ENCODE measurements around the gene FAM120B. TPM values are rescaled to one million over a fixed set of nuclear protein-coding genes. Genes with fewer than 3 reads are reported as not detected.
"Not testable (repeated sequence)": the region's sequence is repeated elsewhere in the genome, so short reads cannot be mapped to it uniquely, and the experiment has no call there.

Gene FAM120B
- total RNA-seq, 2 experiments from 2014 or later, result 20.4 to 26.0 TPM

GRCh38 chr6:170347091-170347490, 40.5 kb downstream of the FAM120B start:
- H3K27ac Mint-ChIP-seq, result peak overlapping the region; percentile 78
- DNase-seq (no peak), ATAC-seq (peak; percentile 35)
- peaks cover 53% of the 10 kb centered on the region for H3K36me3 Mint-ChIP-seq
- CTCF ChIA-PET, result no interaction called here
- peak overlapping the region; percentile 42 for H3K4me3 Mint-ChIP-seq
- H3K4me1 Mint-ChIP-seq, result peaks cover 42% of the 10 kb centered on the region
- no peaks in the 10 kb centered on the region for H3K27me3 Mint-ChIP-seq
- H3K9me3 Mint-ChIP-seq (ENCODE audit: low read depth), result peaks cover 15% of the 10 kb centered on the region

GRCh38 chr6:170347975-170348374, 41.4 kb downstream of the FAM120B start:
- DNase-seq (no peak), ATAC-seq (no peak)
- no peak overlapping the region for H3K27ac Mint-ChIP-seq
- H3K9me3 Mint-ChIP-seq (ENCODE audit: low read depth), result peaks cover 22% of the 10 kb centered on the region
- H3K4me3 Mint-ChIP-seq, result no peak overlapping the region
- H3K27me3 Mint-ChIP-seq, result no peaks in the 10 kb centered on the region
- CTCF ChIA-PET, result no interaction called here
- peaks cover 42% of the 10 kb centered on the region for H3K4me1 Mint-ChIP-seq
- peaks cover 61% of the 10 kb centered on the region for H3K36me3 Mint-ChIP-seq

- ATAC-seq, CTCF ChIA-PET, H3K27ac Mint-ChIP-seq: not testable (repeated sequence)
Observed at GRCh38 chr6:170351456-170351855, 44.9 kb downstream of the FAM120B start.

GRCh38 chr6:170355190-170355589, 48.6 kb downstream of the FAM120B start:
- CTCF ChIA-PET, ATAC-seq, H3K4me3 Mint-ChIP-seq, DNase-seq, H3K4me1 Mint-ChIP-seq, H3K27me3 Mint-ChIP-seq, H3K27ac Mint-ChIP-seq: not testable (repeated sequence)
- H3K36me3 Mint-ChIP-seq, result peaks cover 53% of the 10 kb centered on the region
- H3K9me3 Mint-ChIP-seq (ENCODE audit: low read depth), result peaks cover 20% of the 10 kb centered on the region

More at GRCh38 chr6:170351456-170351855, 44.9 kb downstream of the FAM120B start:
- not testable (repeated sequence) for DNase-seq, H3K4me3 Mint-ChIP-seq, H3K27me3 Mint-ChIP-seq
- Mint-ChIP-seq H3K4me1 (peaks cover 22% of the 10 kb centered on the region), H3K36me3 (peaks cover 62% of the 10 kb centered on the region), H3K9me3 (ENCODE audit: low read depth) (peaks cover 23% of the 10 kb centered on the region)

GRCh38 chr6:170355661-170356060, 49.1 kb downstream of the FAM120B start:
- Mint-ChIP-seq H3K9me3 (ENCODE audit: low read depth) (peaks cover 19% of the 10 kb centered on the region), H3K27me3 (no peaks in the 10 kb centered on the region), H3K4me1 (peaks cover 3% of the 10 kb centered on the region), H3K4me3 (no peak overlapping the region), H3K27ac (no peak overlapping the region), H3K36me3 (peaks cover 51% of the 10 kb centered on the region)
- CTCF ChIA-PET, result no interaction called here
- no peak for DNase-seq
- ATAC-seq, result no peak

- no peak for ATAC-seq
- H3K4me1 Mint-ChIP-seq, result no peaks in the 10 kb centered on the region
- CTCF ChIA-PET, result no interaction called here
- peaks cover 30% of the 10 kb centered on the region for H3K36me3 Mint-ChIP-seq
- DNase-seq, result no peak
- no peaks in the 10 kb centered on the region for H3K27me3 Mint-ChIP-seq
- no peak overlapping the region for H3K4me3 Mint-ChIP-seq
- no peak overlapping the region for H3K27ac Mint-ChIP-seq
- H3K9me3 Mint-ChIP-seq (ENCODE audit: low read depth), result peaks cover 3% of the 10 kb centered on the region
Observed at GRCh38 chr6:170357812-170358211, 51.3 kb downstream of the FAM120B start.

- CTCF ChIA-PET, result no interaction called here
- H3K27me3 Mint-ChIP-seq, result no peaks in the 10 kb centered on the region
- H3K36me3 Mint-ChIP-seq, result peaks cover 23% of the 10 kb centered on the region
- no peak overlapping the region for H3K27ac Mint-ChIP-seq
- no peak overlapping the region for H3K4me3 Mint-ChIP-seq
- H3K9me3 Mint-ChIP-seq (ENCODE audit: low read depth), result no peaks in the 10 kb centered on the region
- ATAC-seq (no peak), DNase-seq (no peak)
- H3K4me1 Mint-ChIP-seq, result no peaks in the 10 kb centered on the region
Observed at GRCh38 chr6:170358496-170358895, 51.9 kb downstream of the FAM120B start.

GRCh38 chr6:170360476-170360875, 53.9 kb downstream of the FAM120B start:
- H3K36me3 Mint-ChIP-seq, result peaks cover 15% of the 10 kb centered on the region

GRCh38 chr6:170361335-170361734, 54.8 kb downstream of the FAM120B start:
- H3K27me3 Mint-ChIP-seq, result no peaks in the 10 kb centered on the region
- ATAC-seq (no peak), DNase-seq (no peak)
- H3K4me1 Mint-ChIP-seq, result peaks cover 4% of the 10 kb centered on the region
- CTCF ChIA-PET, result no interaction called here
- no peak overlapping the region for H3K4me3 Mint-ChIP-seq
- no peak overlapping the region for H3K27ac Mint-ChIP-seq
- peaks cover 15% of the 10 kb centered on the region for H3K36me3 Mint-ChIP-seq
- no peaks in the 10 kb centered on the region for H3K9me3 Mint-ChIP-seq (ENCODE audit: low read depth)

More at GRCh38 chr6:170360476-170360875, 53.9 kb downstream of the FAM120B start:
- Mint-ChIP-seq H3K4me3 (no peak overlapping the region), H3K27me3 (no peaks in the 10 kb centered on the region), H3K27ac (no peak overlapping the region), H3K9me3 (ENCODE audit: low read depth) (no peaks in the 10 kb centered on the region), H3K4me1 (peaks cover 4% of the 10 kb centered on the region)
- no peak for DNase-seq
- no peak for ATAC-seq
- CTCF ChIA-PET, result no interaction called here

- CTCF ChIA-PET, result no interaction called here
- Mint-ChIP-seq H3K36me3 (peaks cover 13% of the 10 kb centered on the region), H3K4me3 (no peak overlapping the region), H3K4me1 (peaks cover 4% of the 10 kb centered on the region), H3K9me3 (ENCODE audit: low read depth) (no peaks in the 10 kb centered on the region), H3K27ac (no peak overlapping the region), H3K27me3 (no peaks in the 10 kb centered on the region)
- DNase-seq, result no peak
- ATAC-seq, result no peak
Observed at GRCh38 chr6:170362121-170362520, 55.6 kb downstream of the FAM120B start.

- Mint-ChIP-seq H3K4me3 (no peak overlapping the region), H3K4me1 (peaks cover 4% of the 10 kb centered on the region), H3K27me3 (no peaks in the 10 kb centered on the region), H3K36me3 (peaks cover 9% of the 10 kb centered on the region), H3K27ac (no peak overlapping the region), H3K9me3 (ENCODE audit: low read depth) (no peaks in the 10 kb centered on the region)
- CTCF ChIA-PET, result no interaction called here
- DNase-seq (no peak), ATAC-seq (no peak)
Observed at GRCh38 chr6:170363255-170363654, 56.7 kb downstream of the FAM120B start.

- Mint-ChIP-seq H3K36me3 (peaks cover 5% of the 10 kb centered on the region), H3K9me3 (ENCODE audit: low read depth) (no peaks in the 10 kb centered on the region), H3K4me3 (no peak overlapping the region), H3K27me3 (no peaks in the 10 kb centered on the region), H3K4me1 (peaks cover 8% of the 10 kb centered on the region), H3K27ac (no peak overlapping the region)
- CTCF ChIA-PET, result interaction anchor here (0.7 to 1.2 kb wide), 2 partner anchors 12 to 23 kb away, joined by 3 read pairs; no protein-coding TSS in a partner anchor
- no peak for DNase-seq
- no peak for ATAC-seq
Observed at GRCh38 chr6:170365121-170365520, 58.6 kb downstream of the FAM120B start.

- H3K27me3 Mint-ChIP-seq, result no peaks in the 10 kb centered on the region
- CTCF ChIA-PET, result no interaction called here
- peaks cover 3% of the 10 kb centered on the region for H3K36me3 Mint-ChIP-seq
- H3K4me3 Mint-ChIP-seq, result no peak overlapping the region
- peaks cover 12% of the 10 kb centered on the region for H3K4me1 Mint-ChIP-seq
- no peak overlapping the region for H3K27ac Mint-ChIP-seq
- no peak for DNase-seq
- H3K9me3 Mint-ChIP-seq (ENCODE audit: low read depth), result no peaks in the 10 kb centered on the region
- no peak for ATAC-seq
Observed at GRCh38 chr6:170365593-170365992, 59.0 kb downstream of the FAM120B start.

- no peak overlapping the region for H3K4me3 Mint-ChIP-seq
- peaks cover 6% of the 10 kb centered on the region for H3K36me3 Mint-ChIP-seq
- DNase-seq (no peak), ATAC-seq (no peak)
- H3K27me3 Mint-ChIP-seq, result no peaks in the 10 kb centered on the region
- CTCF ChIA-PET, result no interaction called here
- peaks cover 20% of the 10 kb centered on the region for H3K4me1 Mint-ChIP-seq
- H3K9me3 Mint-ChIP-seq (ENCODE audit: low read depth), result no peaks in the 10 kb centered on the region
- no peak overlapping the region for H3K27ac Mint-ChIP-seq
Observed at GRCh38 chr6:170366248-170366960, 59.8 kb downstream of the FAM120B start.

All from activated CD8-positive, alpha-beta memory T cell treated with anti-CD3 and anti-CD28 coated beads, Interleukin-2, amount 10 ng/mL, durations not matched to agents 7 days and 5 days (primary cell).